NT2/D1 (cell line): ENCODE measurements around the gene GCN1.

ENCODE experiments used
- YY1 ChIP-seq: IDR thresholded peaks from 2 replicates; pipeline ENCODE4 v1.6.1; 2011; ENCODE audit not compliant: insufficient read length, insufficient read depth
- ZNF274 ChIP-seq: IDR thresholded peaks from 2 replicates; pipeline ENCODE4 v1.6.1; 2011; ENCODE audit warnings: mild to moderate bottlenecking, low read depth, low read length

DNA sequence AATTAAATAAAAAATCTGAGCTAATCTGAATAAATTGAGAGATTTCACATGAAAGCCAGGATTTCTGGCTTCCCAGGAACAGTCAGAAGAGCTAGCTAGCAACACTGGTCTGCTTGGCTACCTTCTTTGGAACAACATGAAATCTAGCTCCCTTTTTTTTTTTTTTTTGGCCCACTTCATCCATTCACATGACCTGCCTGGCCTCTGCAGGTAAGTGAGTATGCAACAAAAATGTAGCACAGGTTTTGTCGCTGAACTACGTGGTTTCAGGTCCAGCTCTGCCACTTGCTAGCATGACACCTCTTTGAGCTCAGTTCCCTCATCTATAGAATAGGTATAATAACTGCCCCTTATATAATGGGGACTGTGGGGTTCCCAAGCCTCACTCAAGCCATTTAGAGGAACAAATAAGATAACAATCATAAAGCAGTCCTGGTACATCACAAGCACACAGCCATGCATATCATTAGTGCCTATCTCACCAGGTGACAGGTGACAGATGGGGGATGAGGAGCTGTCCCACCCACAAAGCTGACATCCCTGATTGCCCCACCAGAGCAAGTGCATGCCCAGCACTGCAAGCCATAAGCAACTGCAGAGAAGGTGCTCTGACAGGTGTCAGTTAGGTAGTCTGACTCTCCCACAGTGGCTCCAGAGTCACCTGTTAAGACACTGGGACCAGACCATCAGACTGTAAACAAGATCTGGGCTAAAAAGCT is 45.4 kb upstream of the GCN1 start:
- TF ChIP-seq YY1 (no peak), ZNF274 (no peak)
